GM23338 (cell line): ENCODE measurements around the gene CAP1. TPM values are rescaled to one million over a fixed set of nuclear protein-coding genes. Genes with fewer than 3 reads are reported as not detected.

Experiments
- ATAC-seq: fragments of 200-7000 bp; cut with Tn5 transposase; 3 replicates; pipeline ENCODE4 v1.9.1; 2020
- DNase-seq: peaks from one replicate; pipeline ENCODE4 v3.0.0-alpha.2; 2015; ENCODE audit warnings: low spot score
- H2AFZ ChIP-seq: fragments of 200-600 bp; sonication (generic); 2 replicates; pipeline ENCODE4 v1.8.0; 2016; ENCODE audit warnings: antibody characterized with exemption, mild to moderate bottlenecking, moderate library complexity
- H3F3A ChIP-seq: fragments of 200-600 bp; sonication (generic); replicated peaks from 2 replicates; pipeline ENCODE4 v1.8.0; 2017; ENCODE audit warnings: antibody characterized with exemption, mixed run types, low read depth
- H3K27ac ChIP-seq: fragments of 200-600 bp; sonication (generic); 2 replicates; pipeline ENCODE4 v1.6.1; 2016; ENCODE audit warnings: low read depth
- H3K27me3 ChIP-seq: fragments of 200-600 bp; sonication (generic); 2 replicates; pipeline ENCODE4 v1.8.0; 2016; ENCODE audit warnings: mild to moderate bottlenecking, mixed run types, moderate library complexity; ENCODE audit not compliant: insufficient read depth
- H3K36me3 ChIP-seq: fragments of 200-600 bp; sonication (generic); 2 replicates; pipeline ENCODE4 v1.8.0; 2016; ENCODE audit warnings: mild to moderate bottlenecking; ENCODE audit not compliant: insufficient read depth
- H3K4me1 ChIP-seq: fragments of 200-600 bp; sonication (generic); 2 replicates; pipeline ENCODE4 v1.8.0; 2016; ENCODE audit warnings: mild to moderate bottlenecking, moderate library complexity; ENCODE audit not compliant: insufficient read depth
- H3K4me2 ChIP-seq: fragments of 200-600 bp; sonication (generic); 2 replicates; pipeline ENCODE4 v1.7.1; 2017; ENCODE audit warnings: mixed run types
- H3K4me3 ChIP-seq: fragments of 200-600 bp; sonication (generic); 2 replicates; pipeline ENCODE4 v1.6.1; 2016; ENCODE audit warnings: mixed run types
- H3K79me2 ChIP-seq: fragments of 200-600 bp; sonication (generic); replicated peaks from 2 replicates; pipeline ENCODE4 v1.8.0; 2017; ENCODE audit warnings: mild to moderate bottlenecking; ENCODE audit not compliant: insufficient read depth
- H3K9me2 ChIP-seq: fragments of 200-600 bp; sonication (generic); 2 replicates; pipeline ENCODE4 v1.8.0; 2017; ENCODE audit not compliant: insufficient read depth
- H4K20me1 ChIP-seq: fragments of 200-600 bp; sonication (generic); replicated peaks from 2 replicates; pipeline ENCODE4 v1.8.0; 2017; ENCODE audit warnings: mild to moderate bottlenecking; ENCODE audit not compliant: insufficient read depth
- H3K27ac Mint-ChIP-seq: 2 replicates; pipeline ENCODE4 v1.8.0; 2020; ENCODE audit warnings: inconsistent platforms, mild to moderate bottlenecking, moderate library complexity, mixed read lengths
- H3K27me3 Mint-ChIP-seq: 3 replicates; pipeline ENCODE4 v1.8.0; 2022; ENCODE audit warnings: low read depth, mild to moderate bottlenecking, moderate library complexity, mixed read lengths, inconsistent platforms; ENCODE audit not compliant: insufficient read depth, poor library complexity
- H3K36me3 Mint-ChIP-seq: 3 replicates; pipeline ENCODE4 v1.8.0; 2021; ENCODE audit warnings: low read depth, mild to moderate bottlenecking, inconsistent platforms, moderate library complexity, mixed read lengths
- H3K4me1 Mint-ChIP-seq: 3 replicates; pipeline ENCODE4 v1.8.0; 2020; ENCODE audit warnings: mild to moderate bottlenecking, inconsistent platforms, mixed read lengths
- H3K4me3 Mint-ChIP-seq: 3 replicates; pipeline ENCODE4 v1.8.0; 2021; ENCODE audit warnings: moderate library complexity, mild to moderate bottlenecking, inconsistent platforms, mixed read lengths
- H3K9me3 Mint-ChIP-seq: 3 replicates; pipeline ENCODE4 v1.8.0; 2020; ENCODE audit warnings: moderate library complexity, mild to moderate bottlenecking, inconsistent platforms, mixed read lengths
- CTCF ChIP-seq, 2 experiments: fragments of 200-600 bp in 1 of 2; sonication (generic) in 1 of 2; conservative IDR thresholded peaks; 2 replicates each; pipeline versions ENCODE4 v1.5.1 to v1.6.1; 2016 to 2017; ENCODE audit warnings: antibody characterized with exemption in 2 of 2, low read depth in 2 of 2, mild to moderate bottlenecking in 2 of 2, moderate library complexity in 1 of 2
- ETS1 ChIP-seq: IDR thresholded peaks from 2 replicates; pipeline ENCODE4 v1.6.1; 2016; ENCODE audit warnings: antibody characterized with exemption
- EZH2 ChIP-seq: fragments of 200-600 bp; sonication (generic); IDR thresholded peaks from one replicate; pipeline ENCODE4 v1.8.0; 2017; ENCODE audit warnings: antibody characterized with exemption, mild to moderate bottlenecking, low read depth; ENCODE audit not compliant: unreplicated experiment
- EZH2phosphoT487 ChIP-seq: fragments of 200-600 bp; sonication (generic); IDR thresholded peaks from one replicate; pipeline ENCODE4 v1.8.1; 2018; ENCODE audit warnings: antibody characterized with exemption; ENCODE audit not compliant: unreplicated experiment
- JUNB ChIP-seq: IDR thresholded peaks from one replicate; pipeline ENCODE4 v1.6.1; 2016; ENCODE audit warnings: antibody characterized with exemption; ENCODE audit not compliant: unreplicated experiment
- NANOG ChIP-seq: IDR thresholded peaks from 2 replicates; pipeline ENCODE4 v1.6.1; 2016; ENCODE audit warnings: antibody characterized with exemption, borderline replicate concordance
- REST ChIP-seq: IDR thresholded peaks from one replicate; pipeline ENCODE4 v1.6.1; 2018; ENCODE audit warnings: antibody characterized with exemption; ENCODE audit not compliant: unreplicated experiment
- polyA plus RNA-seq: library from polyadenylated mRNA; unstranded; fragments of >200 nt; fragmentation: Nextera tagmentation; extraction: Ambion mirVana; gene quantifications from 2 replicates; pipeline ENCODE4 v1.2.1, GENCODE V29; 2016
- total RNA-seq: library from RNA; depleted of rRNA; stranded (reverse); fragments of >200 nt; shearing (Covaris generic); gene quantifications from 2 replicates; pipeline ENCODE4 v1.2.3, GENCODE V29; 2014

The CAP1 gene
- total and polyA plus RNA-seq, 2 experiments from 2014 or later, result 133 to 254 TPM

GRCh38 chr1:39992888-39993287 lies 47.6 kb upstream of the CAP1 start:
- Mint-ChIP-seq H3K4me3 (no peak overlapping the region), H3K27me3 (peaks cover 3% of the 10 kb centered on the region), H3K36me3 (no peaks in the 10 kb centered on the region), H3K9me3 (no peaks in the 10 kb centered on the region; the same call in 2 of the 3 replicates), H3K4me1 (0 out of 3 replicates have a peak, but pooled peaks cover 2% of the 10 kb centered on the region), H3K27ac (no peak overlapping the region)
- Histone ChIP-seq H2AFZ (no peak overlapping the region), H3F3A (0 out of 2 replicates have a peak, but pooled peaks cover 4% of the 10 kb centered on the region), H4K20me1 (no peaks in the 10 kb centered on the region), H3K36me3 (no peaks in the 10 kb centered on the region), H3K4me3 (no peak overlapping the region), H3K79me2 (no peaks in the 10 kb centered on the region), H3K27me3 (no peaks in the 10 kb centered on the region), H3K4me2 (no peak overlapping the region), H3K9me2 (no peaks in the 10 kb centered on the region), H3K27ac (no peak overlapping the region), H3K4me1 (no peaks in the 10 kb centered on the region)
- TF ChIP-seq NANOG, result no peak
- no peak for DNase-seq
- ATAC-seq, result no peak

GRCh38 chr1:39995973-39996393 lies 44.5 kb upstream of the CAP1 start:
- DNase-seq (no peak), ATAC-seq (no peak)
- Histone ChIP-seq H3K36me3 (no peaks in the 10 kb centered on the region), H3K4me2 (no peak overlapping the region), H3K4me1 (no peaks in the 10 kb centered on the region), H3K4me3 (no peak overlapping the region), H2AFZ (peak overlapping the region; percentile 86; the same call in 1 of the 2 replicates), H3F3A (no peaks in the 10 kb centered on the region), H4K20me1 (no peaks in the 10 kb centered on the region), H3K27ac (no peak overlapping the region), H3K9me2 (no peaks in the 10 kb centered on the region), H3K79me2 (no peaks in the 10 kb centered on the region), H3K27me3 (no peaks in the 10 kb centered on the region)
- Mint-ChIP-seq H3K4me1 (no peaks in the 10 kb centered on the region), H3K9me3 (peaks cover 6% of the 10 kb centered on the region; the same call in 2 of the 3 replicates), H3K27me3 (peaks cover 1% of the 10 kb centered on the region), H3K27ac (no peak overlapping the region), H3K36me3 (peaks cover 4% of the 10 kb centered on the region; the same call in 2 of the 3 replicates), H3K4me3 (no peak overlapping the region)
- TF ChIP-seq CTCF (conservative IDR thresholded peaks at IDR 0.05; ENCODE audit: low read depth in 2 of 2), result no peak

- H3K4me3 ChIP-seq, result no peak overlapping the region
- H3K27me3 Mint-ChIP-seq, result peaks cover 1% of the 10 kb centered on the region
- no peaks in the 10 kb centered on the region for H3F3A ChIP-seq
- peaks cover 4% of the 10 kb centered on the region; the same call in 2 of the 3 replicates for H3K36me3 Mint-ChIP-seq
- no peak overlapping the region for H3K27ac ChIP-seq
- peak overlapping the region; percentile 86; the same call in 1 of the 2 replicates for H2AFZ ChIP-seq
- no peaks in the 10 kb centered on the region for H3K9me2 ChIP-seq
- no peak for ATAC-seq
- H3K79me2 ChIP-seq, result no peaks in the 10 kb centered on the region
- no peaks in the 10 kb centered on the region for H3K27me3 ChIP-seq
- no peak overlapping the region for H3K4me3 Mint-ChIP-seq
- H4K20me1 ChIP-seq, result no peaks in the 10 kb centered on the region
- no peak overlapping the region for H3K4me2 ChIP-seq
- no peaks in the 10 kb centered on the region for H3K36me3 ChIP-seq
- H3K27ac Mint-ChIP-seq, result no peak overlapping the region
- DNase-seq, result no peak
- H3K4me1 Mint-ChIP-seq, result no peaks in the 10 kb centered on the region
- peaks cover 6% of the 10 kb centered on the region; the same call in 2 of the 3 replicates for H3K9me3 Mint-ChIP-seq
- H3K4me1 ChIP-seq, result no peaks in the 10 kb centered on the region
- TF ChIP-seq ETS1 (no peak), JUNB (no peak), REST (no peak), EZH2phosphoT487 (no peak), EZH2 (no peak)
Measured at GRCh38 chr1:39996396-39997004, 44.0 kb upstream of the CAP1 start.
